ENCODE data around the gene GPR161.
A peak's percentile ranks its signal among the peaks of the same experiment; 100 is the strongest.
"Not testable (repeated sequence)": the region's sequence is repeated elsewhere in the genome, so short reads cannot be mapped to it uniquely, and the experiment has no call there.

Gene GPR161

GRCh38 chr1:168136709-168137514, at the start of gene GPR161:
Gene GPR161 (minus strand): TSS chr1:168136930. CDS start chr1:168104850, 32,080 bp downstream.
- peak; percentile 56 for DNase-seq (ENCODE audit: low read depth, low spot score)

GRCh38 chr1:168181063-168181720, 44.5 kb upstream of the GPR161 start:
- DNase-seq (ENCODE audit: low read depth, low spot score); in situ Hi-C loops (cut with HindIII; ENCODE audit: low sequenced_read_pairs); H3K4me3 ChIP-seq (ENCODE audit: low read depth, low read length): not testable (repeated sequence)

More at GRCh38 chr1:168136709-168137514, at the start of gene GPR161:
- in situ Hi-C loops (cut with HindIII; ENCODE audit: low sequenced_read_pairs): no loop called here
- H3K4me3 ChIP-seq (ENCODE audit: low read depth, low read length): peak within 1 kb of the TSS; percentile 77
- no peak for TF ChIP-seq CTCF (IDR thresholded peaks at IDR 0.05; ENCODE audit: low read depth, low read length)

- in situ Hi-C loops (cut with HindIII; ENCODE audit: low sequenced_read_pairs): no loop called here
- TF ChIP-seq CTCF (IDR thresholded peaks at IDR 0.05; ENCODE audit: low read depth, low read length): no peak
- peak overlapping the region; percentile 99 for H3K4me3 ChIP-seq (ENCODE audit: low read depth, low read length)
- DNase-seq (ENCODE audit: low read depth, low spot score): no peak
Observed at GRCh38 chr1:168180148-168180524, 43.4 kb upstream of the GPR161 start.

- in situ Hi-C loops (cut with HindIII; ENCODE audit: low sequenced_read_pairs): no loop called here
- DNase-seq (ENCODE audit: low read depth, low spot score): no peak
- peak overlapping the region; percentile 99 for H3K4me3 ChIP-seq (ENCODE audit: low read depth, low read length)
- no peak for TF ChIP-seq CTCF (IDR thresholded peaks at IDR 0.05; ENCODE audit: low read depth, low read length)
Observed at GRCh38 chr1:168179438-168180147, 42.9 kb upstream of the GPR161 start.

GRCh38 chr1:168178638-168179437, 42.1 kb upstream of the GPR161 start, which contains the start of gene TIPRL:
Gene TIPRL (plus strand): TSS chr1:168178962. CDS start chr1:168179078, 116 bp downstream.
- peak within 1 kb of the TSS; percentile 99 for H3K4me3 ChIP-seq (ENCODE audit: low read depth, low read length)
- in situ Hi-C loops (cut with HindIII; ENCODE audit: low sequenced_read_pairs): no loop called here
- TF ChIP-seq CTCF (IDR thresholded peaks at IDR 0.05; ENCODE audit: low read depth, low read length): peak; percentile 72
- DNase-seq (ENCODE audit: low read depth, low spot score): peak; percentile 99

- no peak for TF ChIP-seq CTCF (IDR thresholded peaks at IDR 0.05; ENCODE audit: low read depth, low read length)
- peak overlapping the region; percentile 99 for H3K4me3 ChIP-seq (ENCODE audit: low read depth, low read length)
- in situ Hi-C loops (cut with HindIII; ENCODE audit: low sequenced_read_pairs): no loop called here
- no peak for DNase-seq (ENCODE audit: low read depth, low spot score)
Observed at GRCh38 chr1:168178227-168178637, 41.5 kb upstream of the GPR161 start.

Measured in astrocyte of the spinal cord (primary cell).